ENCODE measurements around the gene LTA4H. TPM values are rescaled to one million over a fixed set of nuclear protein-coding genes. Genes with fewer than 3 reads are reported as not detected.

LTA4H gene
- total RNA-seq, 1 donor from 2014 or later, result 124 TPM

DNA sequence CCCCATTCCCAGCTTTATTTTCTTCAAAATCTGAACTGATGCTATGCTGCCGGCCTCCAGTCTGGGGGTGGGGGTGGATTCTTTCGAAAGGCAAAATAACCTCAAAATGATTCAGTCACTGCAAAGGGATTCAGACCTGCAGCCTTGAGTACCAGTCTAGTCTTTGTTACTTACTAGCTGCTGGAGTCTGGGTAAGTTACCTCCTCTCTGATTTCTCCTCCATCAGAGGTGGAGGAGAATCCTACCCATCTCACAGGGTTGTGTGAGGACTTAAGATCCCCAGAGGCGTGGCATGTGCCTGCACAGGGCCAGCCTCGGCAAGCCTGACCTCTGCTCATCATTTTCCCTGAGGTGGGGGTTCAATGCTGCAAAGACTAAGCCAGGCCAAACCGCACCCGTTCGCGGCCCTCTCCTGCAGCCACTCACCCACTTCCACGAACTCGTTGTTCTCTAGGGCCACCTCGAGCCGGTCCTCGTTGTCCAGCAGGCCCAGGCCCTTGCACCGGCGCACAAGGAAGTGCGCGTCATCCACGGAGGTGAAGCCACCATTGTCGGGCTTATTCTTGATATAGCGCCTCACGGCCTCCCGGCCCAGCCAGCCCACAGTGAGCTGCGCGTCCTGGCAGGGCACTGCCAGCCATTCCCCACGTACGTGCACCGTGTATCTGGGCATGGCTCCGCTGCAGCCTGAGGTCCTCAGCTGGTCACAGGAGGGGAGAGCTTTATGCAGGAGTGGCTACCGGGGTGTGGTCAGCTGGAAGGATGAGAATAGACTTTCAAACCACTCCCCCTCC, 40.0 kb downstream of the LTA4H start:
- TF ChIP-seq, protein P1, sequence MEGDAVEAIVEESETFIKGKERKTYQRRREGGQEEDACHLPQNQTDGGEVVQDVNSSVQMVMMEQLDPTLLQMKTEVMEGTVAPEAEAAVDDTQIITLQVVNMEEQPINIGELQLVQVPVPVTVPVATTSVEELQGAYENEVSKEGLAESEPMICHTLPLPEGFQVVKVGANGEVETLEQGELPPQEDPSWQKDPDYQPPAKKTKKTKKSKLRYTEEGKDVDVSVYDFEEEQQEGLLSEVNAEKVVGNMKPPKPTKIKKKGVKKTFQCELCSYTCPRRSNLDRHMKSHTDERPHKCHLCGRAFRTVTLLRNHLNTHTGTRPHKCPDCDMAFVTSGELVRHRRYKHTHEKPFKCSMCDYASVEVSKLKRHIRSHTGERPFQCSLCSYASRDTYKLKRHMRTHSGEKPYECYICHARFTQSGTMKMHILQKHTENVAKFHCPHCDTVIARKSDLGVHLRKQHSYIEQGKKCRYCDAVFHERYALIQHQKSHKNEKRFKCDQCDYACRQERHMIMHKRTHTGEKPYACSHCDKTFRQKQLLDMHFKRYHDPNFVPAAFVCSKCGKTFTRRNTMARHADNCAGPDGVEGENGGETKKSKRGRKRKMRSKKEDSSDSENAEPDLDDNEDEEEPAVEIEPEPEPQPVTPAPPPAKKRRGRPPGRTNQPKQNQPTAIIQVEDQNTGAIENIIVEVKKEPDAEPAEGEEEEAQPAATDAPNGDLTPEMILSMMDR (IDR thresholded peaks at IDR 0.05), result no peak
- no peaks in the 10 kb centered on the region for H3K27me3 Mint-ChIP-seq
- H3K4me3 Mint-ChIP-seq, result no peak overlapping the region
- no peak overlapping the region for H3K27ac Mint-ChIP-seq
- no peaks in the 10 kb centered on the region for H3K9me3 Mint-ChIP-seq
- peaks cover 7% of the 10 kb centered on the region for H3K4me1 Mint-ChIP-seq
- H3K36me3 Mint-ChIP-seq (ENCODE audit: low read depth), result peaks cover 19% of the 10 kb centered on the region
- CTCF ChIA-PET, result no interaction called here
- intact Hi-C loops (cut with micrococcal nuclease), result loop anchor here (5.0 kb wide), 1 partner anchor 178 kb away; no protein-coding TSS in a partner anchor
- POLR2A ChIA-PET, result interaction anchor here (0.6 kb wide), 1 partner anchor 29 kb away, joined by 5 read pairs; no protein-coding TSS in a partner anchor
- ATAC-seq (ENCODE audit: low read depth) (no peak), DNase-seq (no peak)

DNA sequence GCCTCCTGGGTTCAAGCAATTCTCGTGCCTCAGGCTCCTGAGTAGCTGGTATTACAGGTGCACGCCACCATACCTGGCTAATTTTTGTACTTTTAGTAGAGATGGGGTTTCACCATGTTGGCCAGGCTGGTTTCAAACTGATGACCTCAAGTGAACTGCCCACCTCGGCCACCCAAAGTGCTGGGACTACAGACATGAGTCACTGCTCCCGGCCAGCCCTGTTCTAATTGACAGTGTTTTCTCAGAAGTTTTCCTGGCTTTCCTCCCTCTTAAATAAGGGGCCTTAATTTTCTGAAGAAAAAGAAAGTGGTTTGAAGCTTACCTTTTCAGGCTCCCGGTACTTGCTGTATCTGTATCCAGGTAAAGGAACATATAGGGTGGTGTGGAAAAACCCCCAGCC, 40.9 kb downstream of the LTA4H start:
- POLR2A ChIA-PET, result no interaction called here
- ATAC-seq (ENCODE audit: low read depth), result no peak
- no peaks in the 10 kb centered on the region for H3K9me3 Mint-ChIP-seq

DNA sequence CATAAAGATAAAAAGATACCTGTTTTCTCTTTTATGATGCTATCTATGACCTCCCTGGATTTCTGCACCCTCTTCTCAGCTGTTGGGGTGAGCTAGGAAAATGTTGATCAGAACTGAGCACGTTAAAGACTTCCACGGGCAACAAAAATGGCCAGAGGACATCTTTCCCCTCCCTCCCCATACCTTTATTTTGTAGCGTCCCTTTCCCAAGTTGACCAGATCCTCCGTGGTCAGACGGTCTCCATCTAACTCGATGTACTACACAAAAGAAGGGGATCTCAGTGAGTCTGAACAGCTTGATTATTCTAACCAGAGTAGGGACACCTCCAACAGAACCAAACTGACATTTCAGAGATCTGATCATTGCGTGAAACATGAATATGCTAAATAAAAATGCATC, 41.5 kb downstream of the LTA4H start:
- intact Hi-C loops (cut with micrococcal nuclease), result no loop called here
- DNase-seq, result no peak
- Mint-ChIP-seq H3K4me1 (peaks cover 6% of the 10 kb centered on the region), H3K27ac (no peak overlapping the region), H3K9me3 (no peaks in the 10 kb centered on the region), H3K4me3 (no peak overlapping the region), H3K36me3 (ENCODE audit: low read depth) (peaks cover 9% of the 10 kb centered on the region), H3K27me3 (no peaks in the 10 kb centered on the region)
- ATAC-seq (ENCODE audit: low read depth), result no peak
- ChIA-PET CTCF (no interaction called here), POLR2A (no interaction called here)
- TF ChIP-seq, protein P1 (IDR thresholded peaks at IDR 0.05), result no peak

More for the DNA sequence above, 40.9 kb downstream of the LTA4H start:
- Mint-ChIP-seq H3K4me1 (peaks cover 7% of the 10 kb centered on the region), H3K27ac (no peak overlapping the region), H3K4me3 (no peak overlapping the region), H3K27me3 (no peaks in the 10 kb centered on the region), H3K36me3 (ENCODE audit: low read depth) (peaks cover 12% of the 10 kb centered on the region)
- DNase-seq, result no peak
- intact Hi-C loops (cut with micrococcal nuclease), result no loop called here
- TF ChIP-seq, protein P1 (IDR thresholded peaks at IDR 0.05), result no peak
- CTCF ChIA-PET, result no interaction called here

DNA sequence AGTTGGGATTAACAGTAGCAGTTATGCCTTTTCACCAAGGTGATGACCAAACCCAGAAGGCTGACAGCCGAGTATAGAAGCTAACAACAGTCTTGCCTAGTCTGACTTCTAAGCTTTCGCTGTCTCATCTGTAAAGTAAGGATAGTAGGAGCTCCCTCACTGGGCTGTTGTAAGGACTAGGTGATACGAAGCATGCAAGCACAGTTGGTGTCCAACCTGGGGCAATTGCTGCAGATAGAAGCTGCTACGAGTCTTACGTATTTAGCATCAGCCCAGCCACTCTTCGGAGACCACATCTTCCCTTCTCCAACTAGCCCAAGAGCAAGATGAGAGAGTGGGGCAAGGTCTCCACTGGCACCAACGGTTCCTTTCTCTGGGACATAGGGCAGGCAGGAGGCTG, 45.3 kb downstream of the LTA4H start:
- DNase-seq (no peak), ATAC-seq (ENCODE audit: low read depth) (no peak)
- no peaks in the 10 kb centered on the region for H3K9me3 Mint-ChIP-seq
- no peaks in the 10 kb centered on the region for H3K27me3 Mint-ChIP-seq
- POLR2A ChIA-PET, result no interaction called here
- CTCF ChIA-PET, result interaction anchor here (2.6 kb wide), 1 partner anchor 8 kb away, joined by 11 read pairs; no protein-coding TSS in a partner anchor
- H3K36me3 Mint-ChIP-seq (ENCODE audit: low read depth), result peaks cover 5% of the 10 kb centered on the region
- intact Hi-C loops (cut with micrococcal nuclease), result no loop called here
- H3K4me3 Mint-ChIP-seq, result no peak overlapping the region
- TF ChIP-seq, protein P1 (IDR thresholded peaks at IDR 0.05), result no peak
- H3K27ac Mint-ChIP-seq, result no peak overlapping the region
- peaks cover 3% of the 10 kb centered on the region for H3K4me1 Mint-ChIP-seq

DNA sequence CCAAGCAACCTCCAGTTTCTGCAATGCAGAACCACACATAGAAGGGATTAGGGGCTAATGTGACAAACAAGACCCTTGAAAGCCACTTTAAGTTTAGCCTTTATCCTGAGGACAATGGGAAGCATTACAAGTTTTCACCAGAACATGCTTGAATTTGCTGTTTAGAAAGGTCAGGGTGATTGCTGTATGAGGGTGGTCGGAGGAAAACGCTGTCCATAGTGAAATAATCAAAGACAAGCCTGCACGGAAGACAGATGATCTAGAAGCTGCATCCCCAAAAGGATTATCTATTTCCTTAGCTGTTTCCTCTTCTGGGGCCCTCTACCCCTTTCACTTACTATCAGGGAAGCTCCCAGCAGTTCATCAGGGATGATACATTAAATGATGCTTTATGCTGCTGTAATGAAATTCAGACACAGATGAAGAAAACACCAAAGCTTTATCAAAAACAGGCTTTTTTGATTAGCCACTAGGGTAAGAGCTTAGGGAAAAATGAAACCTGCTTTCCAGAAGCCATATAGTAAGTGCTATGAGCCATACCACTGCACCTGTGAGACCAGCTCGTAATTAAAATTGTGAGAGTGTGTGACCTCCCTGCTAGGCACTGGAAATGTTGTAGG, 45.8 kb downstream of the LTA4H start:
- intact Hi-C loops (cut with micrococcal nuclease), result no loop called here
- POLR2A ChIA-PET, result no interaction called here
- TF ChIP-seq, protein P1 (IDR thresholded peaks at IDR 0.05), result no peak
- DNase-seq (no peak), ATAC-seq (ENCODE audit: low read depth) (no peak)
- Mint-ChIP-seq H3K27ac (no peak overlapping the region), H3K4me1 (peaks cover 3% of the 10 kb centered on the region), H3K27me3 (no peaks in the 10 kb centered on the region), H3K36me3 (ENCODE audit: low read depth) (peaks cover 5% of the 10 kb centered on the region), H3K4me3 (no peak overlapping the region), H3K9me3 (no peaks in the 10 kb centered on the region)
- CTCF ChIA-PET, result interaction anchor here (2.6 kb wide), 1 partner anchor 9 kb away, joined by 11 read pairs; no protein-coding TSS in a partner anchor

All from activated B cell treated with CpG ODN at 0.5 μM for 24 hours (primary cell).